SK-N-SH (cell line): ENCODE results near the gene IKZF2.

Experiments used
- CHD2 ChIP-seq: fragments of 150-350 bp; IDR thresholded peaks from 2 replicates; pipeline ENCODE4 v1.6.1; 2018; ENCODE audit warnings: low read length; ENCODE audit not compliant: partially characterized antibody
- EP300 ChIP-seq, 2 experiments: IDR thresholded peaks; 2 replicates each; pipeline versions ENCODE4 v1.4.0 to v1.6.1; 2012; ENCODE audit warnings: borderline replicate concordance in 1 of 2, low read depth in 1 of 2, low read length in 1 of 2
- EZH2phosphoT487 ChIP-seq: fragments of 200-600 bp; sonication (generic); IDR thresholded peaks from 2 replicates; pipeline ENCODE4 v1.6.1; 2017; ENCODE audit warnings: low read depth, mixed run types, mild to moderate bottlenecking, antibody characterized with exemption, moderate library complexity, borderline replicate concordance
- FOXJ3 ChIP-seq: sonication (generic); formaldehyde crosslinking; IDR thresholded peaks from 2 replicates; pipeline ENCODE4 v1.5.1; 2020; ENCODE audit warnings: mild to moderate bottlenecking, missing genetic modification reagents
- NFIC ChIP-seq: IDR thresholded peaks from 2 replicates; pipeline ENCODE4 v1.4.0; 2012; ENCODE audit warnings: borderline replicate concordance
- POLR2AphosphoS5 ChIP-seq: IDR thresholded peaks from 2 replicates; pipeline ENCODE4 v1.6.1; 2012; ENCODE audit warnings: low read depth, low read length
- SIN3A ChIP-seq: IDR thresholded peaks from 2 replicates; pipeline ENCODE4 v1.6.1; 2012; ENCODE audit warnings: low read depth, mild to moderate bottlenecking, low read length, moderate library complexity, borderline replicate concordance
- SMC3 ChIP-seq: IDR thresholded peaks from 2 replicates; pipeline ENCODE4 v1.6.1; 2012; ENCODE audit warnings: low read depth, low read length, improper control_type of control experiment
- TAF1 ChIP-seq: IDR thresholded peaks from 2 replicates; pipeline ENCODE4 v1.6.1; 2012; ENCODE audit warnings: low read depth, mild to moderate bottlenecking, low read length, moderate library complexity, borderline replicate concordance
- USF2 ChIP-seq: fragments of 150-350 bp; IDR thresholded peaks from 2 replicates; pipeline ENCODE4 v1.6.1; 2017; ENCODE audit warnings: antibody characterized with exemption, low read length, low read depth, borderline replicate concordance
- YY1 ChIP-seq: IDR thresholded peaks from 2 replicates; pipeline ENCODE4 v1.4.0; 2012; ENCODE audit warnings: low read depth, mild to moderate bottlenecking
- ZBTB33 ChIP-seq: IDR thresholded peaks from 2 replicates; pipeline ENCODE4 v1.4.0; 2012; ENCODE audit warnings: low read depth, borderline replicate concordance
- TF ChIP-seq, protein P1 (sequence below): fragments of 200-600 bp; sonication (generic); IDR thresholded peaks from 2 replicates; pipeline ENCODE4 v1.6.1; 2017; ENCODE audit warnings: antibody characterized with exemption, mild to moderate bottlenecking, moderate library complexity
- TF ChIP-seq, protein P2 (sequence below): IDR thresholded peaks from 2 replicates; pipeline ENCODE4 v1.6.1; 2012; ENCODE audit warnings: mild to moderate bottlenecking, low read depth, low read length, moderate library complexity

- no peak for TF ChIP-seq SMC3
- TF ChIP-seq, protein P1, sequence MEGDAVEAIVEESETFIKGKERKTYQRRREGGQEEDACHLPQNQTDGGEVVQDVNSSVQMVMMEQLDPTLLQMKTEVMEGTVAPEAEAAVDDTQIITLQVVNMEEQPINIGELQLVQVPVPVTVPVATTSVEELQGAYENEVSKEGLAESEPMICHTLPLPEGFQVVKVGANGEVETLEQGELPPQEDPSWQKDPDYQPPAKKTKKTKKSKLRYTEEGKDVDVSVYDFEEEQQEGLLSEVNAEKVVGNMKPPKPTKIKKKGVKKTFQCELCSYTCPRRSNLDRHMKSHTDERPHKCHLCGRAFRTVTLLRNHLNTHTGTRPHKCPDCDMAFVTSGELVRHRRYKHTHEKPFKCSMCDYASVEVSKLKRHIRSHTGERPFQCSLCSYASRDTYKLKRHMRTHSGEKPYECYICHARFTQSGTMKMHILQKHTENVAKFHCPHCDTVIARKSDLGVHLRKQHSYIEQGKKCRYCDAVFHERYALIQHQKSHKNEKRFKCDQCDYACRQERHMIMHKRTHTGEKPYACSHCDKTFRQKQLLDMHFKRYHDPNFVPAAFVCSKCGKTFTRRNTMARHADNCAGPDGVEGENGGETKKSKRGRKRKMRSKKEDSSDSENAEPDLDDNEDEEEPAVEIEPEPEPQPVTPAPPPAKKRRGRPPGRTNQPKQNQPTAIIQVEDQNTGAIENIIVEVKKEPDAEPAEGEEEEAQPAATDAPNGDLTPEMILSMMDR = no peak
- TF ChIP-seq EZH2phosphoT487 = no peak
- no peak for TF ChIP-seq POLR2AphosphoS5
- TF ChIP-seq TAF1 = no peak
- no peak for TF ChIP-seq SIN3A
- no peak for TF ChIP-seq YY1
- TF ChIP-seq FOXJ3 (CRISPR knock-in tag) = no peak
- TF ChIP-seq ZBTB33 = no peak
- TF ChIP-seq NFIC = no peak
- no peak for TF ChIP-seq CHD2
- no peak for TF ChIP-seq USF2
- TF ChIP-seq EP300 (IDR thresholded peaks at IDR 0.05; ENCODE audit: borderline replicate concordance in 1 of 2, low read depth in 1 of 2, low read length in 1 of 2) = no peak
- TF ChIP-seq, protein P2, sequence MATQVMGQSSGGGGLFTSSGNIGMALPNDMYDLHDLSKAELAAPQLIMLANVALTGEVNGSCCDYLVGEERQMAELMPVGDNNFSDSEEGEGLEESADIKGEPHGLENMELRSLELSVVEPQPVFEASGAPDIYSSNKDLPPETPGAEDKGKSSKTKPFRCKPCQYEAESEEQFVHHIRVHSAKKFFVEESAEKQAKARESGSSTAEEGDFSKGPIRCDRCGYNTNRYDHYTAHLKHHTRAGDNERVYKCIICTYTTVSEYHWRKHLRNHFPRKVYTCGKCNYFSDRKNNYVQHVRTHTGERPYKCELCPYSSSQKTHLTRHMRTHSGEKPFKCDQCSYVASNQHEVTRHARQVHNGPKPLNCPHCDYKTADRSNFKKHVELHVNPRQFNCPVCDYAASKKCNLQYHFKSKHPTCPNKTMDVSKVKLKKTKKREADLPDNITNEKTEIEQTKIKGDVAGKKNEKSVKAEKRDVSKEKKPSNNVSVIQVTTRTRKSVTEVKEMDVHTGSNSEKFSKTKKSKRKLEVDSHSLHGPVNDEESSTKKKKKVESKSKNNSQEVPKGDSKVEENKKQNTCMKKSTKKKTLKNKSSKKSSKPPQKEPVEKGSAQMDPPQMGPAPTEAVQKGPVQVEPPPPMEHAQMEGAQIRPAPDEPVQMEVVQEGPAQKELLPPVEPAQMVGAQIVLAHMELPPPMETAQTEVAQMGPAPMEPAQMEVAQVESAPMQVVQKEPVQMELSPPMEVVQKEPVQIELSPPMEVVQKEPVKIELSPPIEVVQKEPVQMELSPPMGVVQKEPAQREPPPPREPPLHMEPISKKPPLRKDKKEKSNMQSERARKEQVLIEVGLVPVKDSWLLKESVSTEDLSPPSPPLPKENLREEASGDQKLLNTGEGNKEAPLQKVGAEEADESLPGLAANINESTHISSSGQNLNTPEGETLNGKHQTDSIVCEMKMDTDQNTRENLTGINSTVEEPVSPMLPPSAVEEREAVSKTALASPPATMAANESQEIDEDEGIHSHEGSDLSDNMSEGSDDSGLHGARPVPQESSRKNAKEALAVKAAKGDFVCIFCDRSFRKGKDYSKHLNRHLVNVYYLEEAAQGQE = no peak
These were observed 182.9 kb downstream of the IKZF2 start for GRCh38 chr2:212968284-212969081.
